ENCODE results near the gene RBM15.
A peak's percentile ranks its signal among the peaks of the same experiment; 100 is the strongest.

RBM15 gene, protein sequence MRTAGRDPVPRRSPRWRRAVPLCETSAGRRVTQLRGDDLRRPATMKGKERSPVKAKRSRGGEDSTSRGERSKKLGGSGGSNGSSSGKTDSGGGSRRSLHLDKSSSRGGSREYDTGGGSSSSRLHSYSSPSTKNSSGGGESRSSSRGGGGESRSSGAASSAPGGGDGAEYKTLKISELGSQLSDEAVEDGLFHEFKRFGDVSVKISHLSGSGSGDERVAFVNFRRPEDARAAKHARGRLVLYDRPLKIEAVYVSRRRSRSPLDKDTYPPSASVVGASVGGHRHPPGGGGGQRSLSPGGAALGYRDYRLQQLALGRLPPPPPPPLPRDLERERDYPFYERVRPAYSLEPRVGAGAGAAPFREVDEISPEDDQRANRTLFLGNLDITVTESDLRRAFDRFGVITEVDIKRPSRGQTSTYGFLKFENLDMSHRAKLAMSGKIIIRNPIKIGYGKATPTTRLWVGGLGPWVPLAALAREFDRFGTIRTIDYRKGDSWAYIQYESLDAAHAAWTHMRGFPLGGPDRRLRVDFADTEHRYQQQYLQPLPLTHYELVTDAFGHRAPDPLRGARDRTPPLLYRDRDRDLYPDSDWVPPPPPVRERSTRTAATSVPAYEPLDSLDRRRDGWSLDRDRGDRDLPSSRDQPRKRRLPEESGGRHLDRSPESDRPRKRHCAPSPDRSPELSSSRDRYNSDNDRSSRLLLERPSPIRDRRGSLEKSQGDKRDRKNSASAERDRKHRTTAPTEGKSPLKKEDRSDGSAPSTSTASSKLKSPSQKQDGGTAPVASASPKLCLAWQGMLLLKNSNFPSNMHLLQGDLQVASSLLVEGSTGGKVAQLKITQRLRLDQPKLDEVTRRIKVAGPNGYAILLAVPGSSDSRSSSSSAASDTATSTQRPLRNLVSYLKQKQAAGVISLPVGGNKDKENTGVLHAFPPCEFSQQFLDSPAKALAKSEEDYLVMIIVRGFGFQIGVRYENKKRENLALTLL

DNA sequence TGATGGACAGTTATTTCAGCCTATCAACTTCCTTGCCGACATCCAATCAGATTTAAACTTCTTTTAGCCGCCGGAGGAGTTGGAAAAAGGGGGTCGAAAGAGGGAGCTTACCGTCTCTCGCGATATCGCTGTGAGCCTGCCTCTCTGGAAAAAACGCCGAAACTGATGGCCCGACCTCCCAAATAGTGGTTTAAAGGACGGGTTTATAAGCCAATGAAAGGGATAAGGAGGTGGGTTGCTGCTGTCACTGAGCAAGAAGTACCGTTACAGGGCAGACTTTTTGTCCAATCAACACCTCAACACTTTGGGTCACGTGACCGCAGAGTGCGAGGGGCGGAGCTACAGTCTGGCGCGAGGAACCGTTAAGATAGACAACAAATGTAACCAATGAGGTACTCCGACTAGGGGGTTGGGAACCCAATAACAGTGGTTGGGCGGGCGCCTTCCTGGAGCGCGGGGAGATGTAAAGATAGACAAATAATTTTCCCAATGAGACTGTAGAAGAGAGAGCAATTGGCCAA lies at the start of gene RBM15:
Gene RBM15, plus strand, starts transcription at position 492 of the 521 bp plus-strand sequence. Its CDS starts 29 bp downstream, at position 521.
- DNase-seq: peak; percentile 100

DNA sequence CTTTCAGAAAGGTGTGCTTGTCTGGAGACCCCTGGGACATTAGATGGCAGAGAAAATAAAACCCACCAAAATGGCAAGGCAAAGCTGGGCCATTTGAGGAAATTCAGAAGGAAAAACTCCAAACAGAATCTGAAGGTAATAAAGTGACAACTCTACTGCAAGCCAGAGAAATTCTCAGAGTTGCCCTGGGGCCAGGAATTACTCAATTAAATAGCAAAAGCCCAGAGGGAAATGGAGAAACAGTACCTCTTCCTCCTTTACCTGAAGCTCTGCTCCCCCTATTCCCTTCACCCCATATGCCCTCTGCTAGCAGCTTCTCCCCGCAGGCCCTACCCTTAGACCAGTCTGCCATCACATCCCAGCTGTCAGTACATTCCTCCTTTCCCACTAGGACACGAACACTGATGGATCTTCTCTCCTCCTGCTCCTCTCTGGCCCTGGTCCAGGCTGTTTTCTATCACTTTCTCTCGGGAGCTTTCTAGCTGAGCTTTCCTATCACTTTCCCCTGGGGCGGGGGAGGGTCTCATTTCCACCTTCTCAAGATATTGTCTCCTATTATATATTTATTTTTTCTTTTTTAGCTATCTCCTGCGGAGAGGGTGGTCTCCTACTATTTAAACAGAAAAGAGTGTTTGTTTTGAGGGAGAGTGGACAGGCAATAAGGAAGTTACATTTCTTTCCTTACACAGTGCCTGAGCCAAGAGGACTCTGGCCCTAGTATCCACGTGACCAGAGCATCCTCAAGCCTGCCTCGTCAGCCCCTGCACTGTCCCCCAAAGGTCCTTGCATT lies 47.7 kb upstream of the RBM15 start:
- no peak for DNase-seq

DNA sequence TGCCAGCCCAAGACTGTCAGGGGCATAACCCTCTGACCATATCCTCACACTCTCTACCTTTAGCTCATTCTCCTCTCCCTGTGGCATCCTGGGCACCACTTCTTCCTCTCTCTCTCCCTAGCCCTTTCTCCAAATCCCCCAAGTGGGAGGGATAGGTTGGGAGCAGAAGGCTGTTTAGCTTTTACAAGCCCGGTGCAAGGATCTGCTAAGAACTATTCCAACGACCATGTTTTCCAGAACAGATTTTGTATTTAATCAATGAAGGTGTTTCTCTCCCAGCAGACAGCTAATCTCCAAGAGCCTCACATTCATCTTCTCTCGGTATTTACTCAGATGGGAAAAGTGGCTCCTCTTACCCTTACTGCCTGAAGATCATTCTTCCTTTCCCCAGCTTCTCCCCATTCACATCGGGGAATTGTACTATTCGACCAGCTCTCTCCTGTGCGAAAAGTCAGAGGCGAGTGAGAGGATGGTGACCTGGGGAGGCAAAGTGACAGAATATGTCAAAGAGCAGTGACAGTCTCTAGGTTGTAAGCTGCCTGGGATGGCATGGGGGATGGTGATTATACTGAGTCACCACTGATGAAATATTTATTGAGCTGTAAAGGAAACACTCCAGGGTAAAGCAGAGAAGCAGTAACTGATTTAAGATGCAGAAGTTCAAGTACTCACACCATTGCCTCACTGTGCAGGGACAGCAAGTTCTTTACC lies 47.0 kb upstream of the RBM15 start:
- DNase-seq: no peak

DNA sequence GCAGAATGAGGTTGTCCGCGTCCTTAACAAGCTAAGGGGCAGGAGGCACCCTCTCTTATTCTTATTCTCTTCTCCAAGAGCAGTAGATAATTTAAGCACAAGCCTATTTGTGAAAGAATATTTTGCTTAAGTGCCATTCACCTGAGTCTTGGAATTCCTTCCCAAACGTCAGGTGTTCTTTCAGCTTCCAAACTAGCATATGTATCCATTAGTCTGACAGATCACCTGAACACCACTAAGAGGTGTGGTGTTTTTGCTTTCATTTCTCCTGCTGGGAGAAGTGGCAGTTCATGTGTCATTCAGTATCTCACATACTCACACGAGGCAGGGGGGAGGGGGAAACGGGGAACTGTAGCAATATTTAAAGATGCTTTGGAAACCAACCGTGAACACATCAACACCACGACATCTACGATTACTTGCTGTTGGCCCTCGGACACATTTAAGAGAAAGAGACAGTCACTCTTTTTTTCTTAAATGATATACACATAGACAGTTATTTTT lies 45.5 kb upstream of the RBM15 start:
- DNase-seq: no peak

DNA sequence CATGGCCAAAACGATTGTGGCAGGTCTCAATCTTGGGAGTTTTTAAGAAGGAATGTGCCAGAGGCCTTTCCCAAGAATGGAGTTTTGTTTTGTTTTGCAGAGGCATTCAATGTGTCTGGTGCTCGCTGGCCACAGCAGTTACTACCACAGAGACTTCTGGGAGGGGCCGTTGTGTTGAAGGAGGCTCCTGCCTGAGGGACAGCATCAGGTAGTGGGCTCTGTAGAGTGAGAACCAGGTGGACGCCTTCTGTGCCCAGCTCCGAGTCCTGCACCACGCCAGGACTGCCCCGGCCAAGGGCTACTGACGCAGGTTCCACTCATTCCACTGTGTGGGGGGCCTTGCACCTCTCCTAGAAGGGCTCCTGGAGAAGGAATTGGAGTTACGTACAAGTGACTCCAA lies 44.9 kb upstream of the RBM15 start:
- no peak for DNase-seq

DNA sequence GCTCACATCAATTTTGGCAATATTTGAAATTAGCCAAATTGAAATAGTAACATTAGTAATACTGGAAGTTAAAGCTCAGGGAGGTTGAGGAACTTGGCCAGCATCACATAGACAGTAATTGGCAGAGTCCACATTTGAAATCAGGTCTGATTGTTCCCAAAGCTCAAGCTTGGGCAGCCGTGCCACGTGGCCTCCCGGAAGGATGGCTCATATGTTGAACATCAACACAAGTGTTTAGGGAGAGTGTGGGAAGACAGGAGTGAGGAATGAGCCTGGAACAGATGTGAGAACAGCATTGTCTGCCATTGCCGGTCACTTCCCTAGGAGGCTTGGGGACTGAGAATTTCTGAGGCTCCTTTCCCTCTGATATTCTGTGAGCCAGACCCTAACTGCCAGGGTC lies 40.2 kb upstream of the RBM15 start:
- DNase-seq: no peak

DNA sequence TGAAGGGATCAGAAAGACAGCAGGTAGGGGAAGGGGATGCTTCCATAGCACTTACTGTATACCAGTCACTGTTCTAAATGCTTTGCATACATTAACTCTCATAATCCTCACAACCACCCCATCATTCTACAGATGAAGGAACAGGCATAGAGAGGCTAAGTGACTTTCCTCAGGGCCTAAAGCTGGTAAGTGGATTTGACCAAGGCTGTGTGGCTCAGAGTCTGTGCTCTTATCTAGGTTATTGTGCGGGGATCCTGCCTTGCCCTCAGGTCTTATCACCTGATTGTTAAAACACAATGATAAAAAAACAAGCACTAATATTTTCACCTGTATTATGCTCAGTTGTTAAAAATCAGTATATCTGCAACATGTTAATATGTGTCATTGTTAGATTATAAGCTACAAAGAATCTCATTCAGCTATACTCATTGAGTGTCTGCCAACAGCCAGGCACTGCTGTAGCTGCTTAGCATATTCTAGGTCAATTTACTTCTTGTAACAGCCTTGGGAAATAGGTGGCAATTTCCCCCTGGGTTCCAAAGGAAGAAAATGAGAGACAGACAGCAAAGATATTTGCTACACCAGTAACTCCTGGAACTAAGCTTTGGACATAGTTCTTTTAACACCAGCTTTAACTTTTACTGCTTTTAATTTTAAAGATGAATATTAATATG lies 38.6 kb upstream of the RBM15 start:
- no peak for DNase-seq

DNA sequence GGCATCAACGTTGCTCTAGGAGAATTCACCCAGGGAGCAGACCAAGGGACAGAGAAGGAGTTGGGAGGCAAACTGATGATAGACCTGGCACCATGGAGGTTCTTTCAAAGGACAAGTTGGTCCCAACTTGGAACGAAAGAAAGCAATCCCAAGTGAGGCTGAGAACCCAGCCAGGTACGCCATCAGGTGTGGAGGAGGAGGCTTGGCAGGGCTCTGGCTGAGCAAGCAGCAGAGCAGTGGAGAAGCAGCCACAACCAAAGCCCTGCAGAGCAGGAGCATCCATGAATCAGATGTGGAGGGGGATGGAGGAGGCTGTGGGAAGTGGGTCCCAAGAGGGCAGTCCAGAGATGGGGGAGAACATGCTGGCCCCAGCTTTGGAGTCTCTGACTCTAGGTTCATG lies 36.3 kb upstream of the RBM15 start:
- no peak for DNase-seq

DNA sequence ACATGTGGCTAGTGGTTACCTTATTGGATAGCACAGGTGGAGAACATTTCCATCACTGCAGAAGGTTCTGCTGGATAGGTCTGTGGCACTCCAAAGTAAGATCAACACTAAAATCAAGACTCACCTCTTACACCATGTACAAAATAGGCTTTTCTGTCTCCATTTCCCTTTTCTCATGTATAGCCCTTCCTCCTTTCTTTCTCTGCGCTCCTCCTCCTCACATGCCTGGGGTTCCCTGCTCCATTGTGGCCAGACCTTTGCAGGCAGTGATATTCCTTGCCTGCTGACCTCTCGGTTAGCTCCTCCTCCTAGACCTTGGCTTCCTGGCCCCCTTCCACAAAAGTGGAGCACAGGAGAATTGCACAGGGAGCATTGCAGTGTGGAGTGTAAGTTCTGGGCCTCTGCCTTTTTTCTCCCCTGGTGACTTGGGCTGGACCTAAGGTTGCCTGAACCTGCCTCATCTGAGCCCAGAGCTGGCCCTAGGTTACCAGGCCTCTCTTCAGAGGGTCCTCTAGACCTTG lies 33.2 kb upstream of the RBM15 start:
- DNase-seq: no peak

DNA sequence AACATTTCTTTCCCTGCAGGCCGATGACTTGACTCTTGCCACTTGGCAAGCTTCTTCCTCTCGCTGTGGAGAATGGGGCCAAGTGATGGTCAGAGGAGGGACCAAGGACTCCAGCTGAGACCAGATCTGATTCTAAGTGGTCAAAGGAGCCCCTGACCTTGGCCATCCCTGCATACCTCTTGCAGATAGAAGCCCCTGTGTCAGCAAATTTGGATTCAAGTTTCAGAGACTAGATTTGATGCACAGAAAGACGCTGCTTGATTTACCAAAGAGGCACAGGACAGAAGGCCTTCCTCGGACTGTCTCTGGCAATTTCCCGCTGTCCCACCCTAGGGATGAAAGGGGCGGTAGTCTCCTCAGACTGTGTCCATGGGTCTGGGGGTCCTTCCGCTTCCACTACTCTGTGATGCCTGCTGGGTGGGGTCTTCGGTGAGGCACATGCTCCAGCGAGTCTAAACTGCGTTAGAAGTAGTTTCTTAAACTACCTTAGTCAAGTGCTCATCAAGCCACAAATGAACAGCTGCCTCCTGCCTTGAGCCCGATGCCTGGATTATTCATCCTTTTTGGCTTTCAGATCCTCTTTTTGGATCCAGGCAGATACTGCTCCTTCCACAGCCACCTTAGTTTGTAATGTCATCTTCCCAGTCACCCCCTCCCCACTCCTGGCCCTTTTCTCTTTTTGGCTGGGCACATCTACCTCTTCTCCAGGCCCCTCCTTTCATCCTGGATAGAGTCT lies 31.8 kb upstream of the RBM15 start:
- DNase-seq: no peak

DNA sequence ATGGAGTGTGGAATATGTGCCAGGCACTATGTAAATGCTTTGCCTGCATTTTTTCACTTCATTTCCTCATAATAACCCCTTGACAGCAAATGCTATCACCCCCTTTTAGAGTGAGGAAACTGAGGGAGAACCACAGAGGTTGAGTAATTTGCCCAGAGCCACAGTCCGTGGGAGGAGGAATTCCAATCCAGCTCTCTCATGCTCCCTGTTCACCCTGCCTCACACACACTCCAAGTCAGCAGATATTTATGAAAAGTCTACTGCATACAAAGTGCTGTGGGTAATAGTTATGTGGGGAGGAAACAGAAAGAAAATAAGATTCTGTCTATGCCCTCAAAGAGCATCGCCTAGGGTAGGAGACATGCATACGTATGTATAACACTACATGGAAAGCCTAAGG lies 30.9 kb upstream of the RBM15 start:
- DNase-seq: no peak

DNA sequence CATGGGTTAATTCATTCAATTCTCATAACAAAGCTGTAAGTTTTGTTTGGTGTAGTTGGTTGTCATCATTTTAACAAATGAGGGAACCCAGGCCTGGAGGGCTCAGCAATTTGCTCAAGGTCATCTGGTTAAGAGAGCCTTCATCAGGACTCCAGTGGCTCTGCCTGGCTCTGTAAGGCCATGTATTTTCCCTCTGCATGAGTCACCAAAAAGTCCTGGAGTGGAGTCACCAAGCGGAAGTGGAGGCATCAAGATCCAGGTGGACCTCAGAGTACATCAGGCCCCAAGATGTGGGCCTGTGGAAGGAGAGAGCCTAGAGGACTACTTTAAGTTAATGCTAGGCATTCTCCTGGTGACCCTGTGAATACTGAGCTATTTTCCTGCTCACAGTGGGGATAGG lies 30.0 kb upstream of the RBM15 start:
- no peak for DNase-seq

DNA sequence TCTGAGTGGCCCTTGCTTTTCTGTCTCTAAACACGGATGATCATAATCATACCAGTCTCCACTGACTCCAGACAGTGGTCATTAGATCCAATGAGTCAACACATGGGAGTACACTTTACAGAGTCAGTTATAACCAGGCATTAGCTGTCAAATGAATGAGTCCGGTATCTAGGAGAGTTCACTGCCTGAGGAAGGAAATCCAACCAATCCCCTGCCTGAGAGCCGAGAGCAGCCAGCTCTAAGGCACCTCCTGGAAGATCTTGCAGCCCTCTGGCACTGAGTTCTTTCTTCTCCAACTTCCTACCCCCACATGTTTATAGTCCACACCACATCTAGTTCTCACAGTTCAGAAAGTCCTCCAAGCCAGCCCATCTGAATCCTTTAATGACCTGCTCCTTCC lies 29.4 kb upstream of the RBM15 start:
- no peak for DNase-seq

DNA sequence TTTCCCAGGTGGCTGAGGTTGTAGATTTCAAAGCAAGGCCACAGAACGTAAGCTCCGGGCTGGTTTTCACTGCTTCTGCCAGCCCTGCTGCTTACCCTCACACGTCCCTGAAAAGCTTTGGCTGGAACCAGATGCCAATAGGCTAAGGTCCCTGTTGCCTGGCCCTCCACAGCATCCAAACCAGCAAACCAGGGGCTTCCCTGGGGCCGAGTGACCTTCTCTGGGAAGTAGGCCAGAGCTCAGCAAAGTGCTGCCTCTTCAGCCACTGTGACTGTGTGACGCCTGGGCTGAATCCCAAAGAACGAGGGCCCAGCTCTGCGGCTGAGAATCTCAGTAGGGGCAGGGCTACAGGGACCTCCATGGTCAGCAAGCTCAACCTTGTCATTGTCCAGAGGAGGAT lies 28.9 kb upstream of the RBM15 start:
- DNase-seq: no peak

DNA sequence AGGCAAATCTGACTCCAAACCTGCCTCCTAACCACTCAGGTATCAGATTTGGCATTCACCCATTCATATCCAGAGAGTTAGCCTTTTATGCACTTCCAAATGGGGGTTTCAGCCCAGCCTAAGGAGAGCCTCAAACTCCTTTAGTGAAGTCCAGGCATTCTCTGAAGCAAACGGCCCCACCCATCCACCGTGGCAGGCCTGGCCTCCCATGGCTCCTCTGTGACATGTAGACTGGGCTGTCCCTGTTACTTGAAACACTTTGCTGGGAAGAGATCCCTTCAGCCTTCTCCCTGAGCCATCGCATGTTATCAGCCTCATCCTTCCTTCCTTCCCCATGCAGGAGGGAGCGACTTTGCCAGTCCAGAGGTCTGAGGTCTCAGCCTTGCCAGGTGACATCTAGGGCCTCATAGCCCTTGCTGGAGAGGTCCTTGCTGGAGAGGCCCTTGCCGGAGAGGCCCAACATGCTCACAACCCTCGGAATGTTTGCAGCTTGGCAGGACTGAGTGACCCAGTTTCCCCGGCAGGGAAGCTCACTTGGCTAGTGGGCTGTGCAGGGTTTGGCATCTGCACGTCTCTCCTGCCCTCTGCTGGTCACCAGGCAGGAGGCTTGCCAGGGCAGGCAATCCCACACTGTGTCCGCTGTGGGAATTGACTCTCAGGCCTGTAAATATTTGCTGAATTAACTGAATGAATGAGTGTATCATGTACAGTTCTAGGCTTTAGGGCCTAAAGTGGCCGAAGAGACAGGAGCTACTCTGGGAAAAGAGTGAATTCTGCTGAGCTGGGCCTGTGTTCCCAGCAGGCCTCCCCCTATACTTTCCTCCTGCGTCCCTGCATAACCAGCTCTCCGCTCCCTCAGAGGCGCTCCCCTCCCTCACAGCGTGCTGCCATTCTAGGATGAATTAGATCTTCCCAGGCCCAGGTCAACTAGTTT lies 26.7 kb upstream of the RBM15 start:
- peak; percentile 78 for DNase-seq

DNA sequence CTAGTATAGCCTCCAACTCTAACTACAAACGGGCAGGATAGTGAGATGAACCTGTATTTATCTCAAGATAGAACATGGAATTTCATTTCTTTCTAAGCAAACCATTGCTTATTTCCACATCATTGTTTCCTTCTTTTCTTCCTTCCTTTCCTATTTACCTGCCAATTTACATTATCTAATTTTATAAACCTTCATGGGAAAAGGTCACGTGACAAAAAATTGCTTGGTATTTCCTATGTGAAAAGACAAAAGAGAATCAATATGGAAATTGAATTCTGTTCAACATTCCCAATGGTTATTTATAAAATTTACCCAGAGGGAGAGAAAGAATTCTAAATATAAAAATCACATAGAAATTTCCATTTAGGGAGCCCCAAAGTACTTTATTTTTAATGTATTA lies 22.4 kb upstream of the RBM15 start:
- DNase-seq: no peak

DNA sequence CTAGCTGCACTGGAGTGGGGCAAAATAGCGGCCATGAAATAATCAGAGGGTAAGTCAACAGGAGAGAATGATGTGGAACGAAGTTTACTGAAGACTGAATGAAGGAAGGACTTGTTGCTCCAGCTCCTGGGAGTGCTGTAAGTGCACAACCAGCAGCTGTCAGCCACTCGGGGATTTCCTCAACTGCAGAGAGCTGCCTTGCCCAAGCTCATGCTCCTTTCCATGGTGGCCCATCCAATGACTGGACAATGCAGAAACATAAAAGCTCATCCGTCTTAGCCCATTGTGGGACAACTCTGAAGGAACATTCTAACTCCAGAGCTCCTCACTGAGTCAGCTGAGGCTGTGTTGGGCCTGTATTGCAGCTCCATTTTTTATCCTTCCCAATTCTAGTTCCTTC lies 21.1 kb upstream of the RBM15 start:
- no peak for DNase-seq

DNA sequence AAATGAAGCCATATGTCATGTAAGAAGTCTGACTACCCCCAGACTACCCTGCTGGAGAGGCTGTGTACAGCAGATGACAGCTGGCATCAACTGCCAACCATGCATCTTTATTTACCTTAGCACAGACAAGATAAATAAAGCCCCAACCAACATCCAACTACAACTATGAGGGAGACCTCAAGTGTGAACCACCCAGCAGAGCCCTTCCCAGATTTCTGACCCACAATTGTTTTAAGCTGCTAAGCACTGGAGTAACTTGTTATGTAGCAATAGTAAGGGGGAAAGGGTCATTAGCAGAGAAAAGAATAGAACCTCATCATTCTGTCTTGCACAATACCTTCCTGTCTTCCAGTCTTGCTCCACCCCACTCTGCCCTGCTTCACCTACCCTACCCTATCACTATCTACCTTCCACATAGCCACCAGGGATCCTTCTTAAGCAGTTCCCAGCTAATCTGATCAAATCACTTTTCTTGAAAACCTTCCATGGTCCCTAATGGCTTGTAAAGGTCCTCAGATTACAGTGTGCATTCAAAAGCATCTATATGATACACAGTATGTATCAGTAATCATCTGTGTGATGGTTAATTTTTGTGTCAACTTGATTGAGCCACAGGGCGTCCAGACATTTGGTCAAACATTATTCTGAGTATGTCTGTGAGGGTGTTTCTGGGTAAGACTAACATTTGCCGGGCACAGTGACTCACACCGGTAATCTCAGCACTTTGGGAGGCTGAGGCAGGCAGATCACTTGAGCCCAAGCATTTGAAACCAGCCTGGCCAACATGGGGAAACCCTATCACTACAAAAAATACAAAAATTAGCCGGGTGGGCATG lies 19.6 kb upstream of the RBM15 start:
- DNase-seq: no peak

Measured in CD4-positive, alpha-beta T cell treated with Interleukin-10 for 1 hour (primary cell).